ENCODE results near the gene ARHGEF25. TPM values are rescaled to one million over a fixed set of nuclear protein-coding genes. Genes with fewer than 3 reads are reported as not detected.

Gene ARHGEF25
- total RNA-seq, 1 donor = 48.4 TPM

DNA sequence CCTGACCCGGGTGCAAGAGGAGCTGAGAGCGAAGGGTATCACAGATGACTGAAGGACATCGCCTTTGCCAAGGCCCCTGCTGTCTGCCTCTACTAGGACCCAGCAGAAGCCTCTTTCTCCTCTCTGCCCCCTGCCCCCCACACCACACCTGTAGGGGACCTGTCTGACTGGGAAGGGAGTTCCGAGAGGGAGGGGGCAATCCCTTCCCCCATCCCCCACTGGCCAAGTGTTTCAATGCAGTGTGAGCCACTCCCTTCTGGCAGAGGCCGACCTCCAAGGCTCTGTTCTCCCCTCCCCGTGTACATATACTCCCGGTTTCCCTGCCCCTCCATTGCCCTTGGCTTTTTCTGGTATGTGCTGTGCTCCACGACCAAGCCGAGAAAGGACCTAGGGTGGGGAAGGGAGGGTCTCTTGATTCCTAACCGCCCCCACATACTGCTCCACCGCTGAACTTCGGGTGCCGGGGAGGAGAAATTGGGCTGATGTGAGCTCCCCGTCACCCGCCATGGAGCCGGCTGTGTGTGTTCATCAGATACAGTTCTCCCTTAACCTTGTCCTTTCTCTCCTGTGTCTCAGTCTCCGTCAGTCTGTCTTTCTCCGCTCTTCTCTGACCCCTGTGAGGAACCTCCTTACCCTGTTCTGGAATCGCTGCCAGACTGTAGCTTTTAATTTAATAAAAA is 2.0 kb upstream of the ARHGEF25 start:
- no peak overlapping the region for H3K4me3 ChIP-seq (ENCODE audit: low read depth, low read length)
- TF ChIP-seq, protein P1, sequence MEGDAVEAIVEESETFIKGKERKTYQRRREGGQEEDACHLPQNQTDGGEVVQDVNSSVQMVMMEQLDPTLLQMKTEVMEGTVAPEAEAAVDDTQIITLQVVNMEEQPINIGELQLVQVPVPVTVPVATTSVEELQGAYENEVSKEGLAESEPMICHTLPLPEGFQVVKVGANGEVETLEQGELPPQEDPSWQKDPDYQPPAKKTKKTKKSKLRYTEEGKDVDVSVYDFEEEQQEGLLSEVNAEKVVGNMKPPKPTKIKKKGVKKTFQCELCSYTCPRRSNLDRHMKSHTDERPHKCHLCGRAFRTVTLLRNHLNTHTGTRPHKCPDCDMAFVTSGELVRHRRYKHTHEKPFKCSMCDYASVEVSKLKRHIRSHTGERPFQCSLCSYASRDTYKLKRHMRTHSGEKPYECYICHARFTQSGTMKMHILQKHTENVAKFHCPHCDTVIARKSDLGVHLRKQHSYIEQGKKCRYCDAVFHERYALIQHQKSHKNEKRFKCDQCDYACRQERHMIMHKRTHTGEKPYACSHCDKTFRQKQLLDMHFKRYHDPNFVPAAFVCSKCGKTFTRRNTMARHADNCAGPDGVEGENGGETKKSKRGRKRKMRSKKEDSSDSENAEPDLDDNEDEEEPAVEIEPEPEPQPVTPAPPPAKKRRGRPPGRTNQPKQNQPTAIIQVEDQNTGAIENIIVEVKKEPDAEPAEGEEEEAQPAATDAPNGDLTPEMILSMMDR (IDR thresholded peaks at IDR 0.05; ENCODE audit: insufficient read depth, low read depth, low read length) = no peak
- DNase-seq (ENCODE audit: low read depth) = no peak

DNA sequence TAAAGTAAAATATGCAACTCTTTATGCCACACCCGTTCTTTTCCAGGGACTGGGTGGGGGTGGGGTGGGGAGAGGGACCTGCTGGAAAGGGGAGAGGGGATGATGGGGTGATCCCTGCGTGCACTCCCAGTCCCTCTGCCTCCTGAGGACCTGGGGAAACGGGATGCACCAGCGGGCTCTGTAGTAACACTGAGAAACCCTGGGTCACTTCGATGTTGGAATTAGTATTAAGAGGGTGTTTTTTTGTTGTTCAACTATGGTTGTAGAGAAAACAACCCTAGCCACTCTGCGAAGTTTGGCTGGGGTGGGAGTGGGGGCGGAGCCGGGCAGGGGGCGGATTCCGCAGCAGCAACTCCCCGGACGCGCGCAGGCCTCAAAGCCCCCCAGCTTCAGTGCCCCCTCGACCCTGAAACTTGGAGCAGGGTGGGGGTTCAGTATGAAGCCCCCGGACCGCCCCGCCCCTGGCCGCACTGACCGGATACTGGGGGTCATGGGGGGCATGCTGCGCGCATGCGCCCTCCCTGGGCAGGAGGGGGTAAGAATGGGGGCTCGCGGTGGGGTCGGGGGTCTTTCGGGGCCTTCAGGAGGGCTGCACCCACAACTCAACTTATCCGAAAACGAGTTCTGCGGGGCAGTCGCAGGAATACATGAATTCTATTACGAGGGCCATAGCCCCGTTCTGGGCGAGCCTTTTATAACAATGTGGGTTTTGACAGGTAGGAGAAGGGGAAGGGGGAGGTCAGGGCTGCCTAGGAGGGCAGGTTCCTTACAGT is 1.3 kb upstream of the ARHGEF25 start:
- DNase-seq (ENCODE audit: low read depth) = no peak
- peak overlapping the region; percentile 32 for H3K4me3 ChIP-seq (ENCODE audit: low read depth, low read length)
- TF ChIP-seq, protein P1 (IDR thresholded peaks at IDR 0.05; ENCODE audit: insufficient read depth, low read depth, low read length) = no peak

DNA sequence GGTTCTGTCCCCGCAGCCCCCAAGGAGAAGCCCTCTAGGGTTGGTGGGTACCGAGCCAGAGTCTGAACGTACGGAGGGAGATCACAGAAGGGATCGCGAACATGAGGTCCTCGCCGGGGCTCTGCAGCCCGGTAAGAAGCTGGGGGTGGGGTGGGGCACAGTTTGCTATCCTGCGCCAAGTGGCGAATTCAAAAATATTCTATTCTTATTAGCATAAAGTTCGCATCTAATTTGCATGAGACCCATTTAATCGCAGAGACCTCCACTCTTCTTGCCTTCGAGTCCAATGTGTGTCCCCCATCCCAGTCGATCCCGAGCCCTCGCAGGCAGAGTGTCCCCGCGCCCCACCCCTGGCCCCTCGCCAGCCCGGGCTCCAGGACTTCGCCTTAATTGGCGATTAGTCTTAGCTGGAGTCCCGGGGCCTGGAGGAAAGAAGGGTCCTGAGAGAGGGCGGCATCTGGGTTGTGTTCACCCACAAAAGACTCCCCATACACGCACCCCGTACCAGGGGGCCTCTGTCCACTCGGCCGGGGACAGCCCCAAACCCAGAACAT is 604 bp upstream of the ARHGEF25 start:
- TF ChIP-seq, protein P1 (IDR thresholded peaks at IDR 0.05; ENCODE audit: insufficient read depth, low read depth, low read length) = no peak
- peak overlapping the region; percentile 74 for H3K4me3 ChIP-seq (ENCODE audit: low read depth, low read length)
- no peak for DNase-seq (ENCODE audit: low read depth)

DNA sequence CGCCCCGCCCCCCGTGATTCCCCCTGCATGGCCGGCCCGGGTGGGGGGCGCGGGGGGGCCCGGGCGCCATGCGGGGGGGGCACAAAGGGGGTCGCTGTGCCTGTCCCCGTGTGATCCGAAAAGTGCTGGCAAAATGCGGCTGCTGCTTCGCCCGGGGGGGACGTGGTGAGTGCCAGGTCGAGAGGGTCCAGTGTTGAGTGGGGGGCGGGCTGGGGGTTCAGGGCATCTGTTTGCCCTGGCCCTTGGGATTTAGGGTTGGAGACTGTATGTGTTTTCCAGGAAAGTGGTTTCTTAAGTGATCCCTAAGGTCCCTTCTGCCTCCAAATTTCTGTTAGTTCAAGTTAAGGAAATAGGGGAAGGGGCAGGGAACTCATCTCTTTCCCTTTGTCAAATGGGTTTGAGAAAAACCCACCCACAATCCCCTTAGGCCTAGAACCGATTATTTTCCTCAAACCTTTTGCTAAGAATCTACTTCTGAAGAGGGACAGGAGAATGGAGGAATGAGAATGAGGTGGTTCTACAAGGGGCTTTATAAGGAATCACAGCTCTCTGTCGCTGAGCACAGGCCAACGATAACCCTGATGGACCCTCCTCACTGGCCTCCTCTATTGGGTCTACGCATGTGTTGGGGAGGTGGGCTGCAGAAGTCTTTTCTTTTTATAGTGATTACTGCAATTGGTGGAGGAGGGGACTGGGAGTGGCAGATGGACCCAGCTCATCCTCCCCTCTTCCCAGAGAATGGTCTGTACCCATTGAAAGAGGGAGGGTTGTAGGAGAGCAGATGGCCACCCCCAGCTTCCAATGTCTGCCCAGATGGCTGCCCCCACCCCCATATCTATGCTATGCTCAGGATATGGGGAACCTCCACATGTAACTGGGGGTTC is 834 bp downstream of the ARHGEF25 start:
- TF ChIP-seq, protein P1 (IDR thresholded peaks at IDR 0.05; ENCODE audit: insufficient read depth, low read depth, low read length) = no peak
- DNase-seq (ENCODE audit: low read depth) = no peak
- H3K4me3 ChIP-seq (ENCODE audit: low read depth, low read length) = peak overlapping the region; percentile 74

DNA sequence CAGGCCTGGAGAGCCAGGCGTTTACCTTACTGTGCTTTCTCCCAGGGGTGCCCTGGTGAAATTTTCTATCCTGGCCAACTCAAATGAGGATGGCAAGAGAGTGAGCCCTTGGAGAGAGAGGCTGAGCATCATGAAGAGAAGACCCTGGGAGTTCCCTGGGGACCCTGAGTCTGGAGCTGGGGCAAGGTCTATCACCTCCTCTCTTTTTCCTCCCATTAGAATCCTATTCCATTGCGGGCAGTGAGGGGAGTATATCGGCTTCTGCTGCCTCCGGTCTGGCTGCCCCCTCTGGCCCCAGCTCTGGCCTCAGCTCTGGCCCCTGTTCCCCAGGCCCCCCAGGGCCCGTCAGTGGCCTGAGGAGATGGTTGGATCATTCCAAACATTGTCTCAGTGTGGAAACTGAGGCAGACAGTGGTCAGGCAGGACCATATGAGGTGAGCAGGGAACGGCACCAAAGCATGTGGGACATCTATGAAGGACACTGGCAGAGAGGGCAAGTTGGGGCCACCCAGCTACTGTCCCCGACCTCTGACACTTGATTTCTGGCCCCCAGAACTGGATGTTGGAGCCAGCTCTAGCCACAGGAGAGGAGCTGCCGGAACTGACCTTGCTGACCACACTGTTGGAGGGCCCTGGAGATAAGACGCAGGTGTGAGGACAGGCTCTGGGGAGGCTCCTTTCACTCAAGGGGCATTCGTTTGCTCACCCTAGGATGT is 1.6 kb downstream of the ARHGEF25 start:
- TF ChIP-seq, protein P1 (IDR thresholded peaks at IDR 0.05; ENCODE audit: insufficient read depth, low read depth, low read length) = no peak
- DNase-seq (ENCODE audit: low read depth) = no peak
- H3K4me3 ChIP-seq (ENCODE audit: low read depth, low read length) = no peak overlapping the region

Data from fibroblast of villous mesenchyme (primary cell).